Hematopoietic multipotent progenitor cell treated with erythropoietin and hydrocortisone succinate and interleukin-3 and kit ligand, for 8 days (in vitro differentiated cells): ENCODE data around the gene EIF3J.
"Not testable (repeated sequence)": the region's sequence is repeated elsewhere in the genome, so short reads cannot be mapped to it uniquely, and the experiment has no call there.

ENCODE experiments used
- DNase-seq: peaks from one replicate; pipeline ENCODE4 v3.0.0-alpha.2; 2015

The EIF3J gene

GRCh38 chr15:44536962-44537734 is at the start of gene EIF3J:
Gene EIF3J (plus strand): TSS chr15:44537147. CDS start chr15:44537195, 48 bp downstream.
- DNase-seq = peak; percentile 95

- no peak for DNase-seq
Observed at GRCh38 chr15:44489464-44489863, 47.5 kb upstream of the EIF3J start.

- no peak for DNase-seq
Observed at GRCh38 chr15:44490622-44491021, 46.3 kb upstream of the EIF3J start.

GRCh38 chr15:44492040-44492439 is 44.9 kb upstream of the EIF3J start:
- DNase-seq = no peak

- no peak for DNase-seq
Observed at GRCh38 chr15:44492672-44493071, 44.3 kb upstream of the EIF3J start.

GRCh38 chr15:44495562-44495961 is 41.4 kb upstream of the EIF3J start:
- DNase-seq = no peak

GRCh38 chr15:44500555-44500954 is 36.4 kb upstream of the EIF3J start:
- DNase-seq = no peak

- peak; percentile 60 for DNase-seq
Observed at GRCh38 chr15:44501768-44502366, 35.1 kb upstream of the EIF3J start.

GRCh38 chr15:44516436-44516835 is 20.5 kb upstream of the EIF3J start:
- DNase-seq = no peak

- DNase-seq = no peak
Observed at GRCh38 chr15:44519537-44519936, 17.4 kb upstream of the EIF3J start.

GRCh38 chr15:44525018-44525417 is 11.9 kb upstream of the EIF3J start:
- no peak for DNase-seq

- DNase-seq = no peak
Observed at GRCh38 chr15:44527241-44527640, 9.7 kb upstream of the EIF3J start.

- DNase-seq = no peak
Observed at GRCh38 chr15:44529864-44530604, 6.9 kb upstream of the EIF3J start.

- no peak for DNase-seq
Observed at GRCh38 chr15:44530653-44531052, 6.3 kb upstream of the EIF3J start.

- DNase-seq = not testable (repeated sequence)
Observed at GRCh38 chr15:44532275-44532674, 4.7 kb upstream of the EIF3J start.

- peak; percentile 31 for DNase-seq
Observed at GRCh38 chr15:44532689-44533088, 4.3 kb upstream of the EIF3J start.

- DNase-seq = no peak
Observed at GRCh38 chr15:44535092-44535491, 1.9 kb upstream of the EIF3J start.

- peak; percentile 43 for DNase-seq
Observed at GRCh38 chr15:44535523-44536301, 1.2 kb upstream of the EIF3J start.

GRCh38 chr15:44536302-44536961 is 515 bp upstream of the EIF3J start:
- DNase-seq = peak; percentile 85

GRCh38 chr15:44537735-44538240 is 841 bp downstream of the EIF3J start:
- peak; percentile 23 for DNase-seq

GRCh38 chr15:44541282-44541958 is 4.5 kb downstream of the EIF3J start:
- peak; percentile 41 for DNase-seq

- DNase-seq = peak; percentile 65
Observed at GRCh38 chr15:44542596-44542995, 5.6 kb downstream of the EIF3J start.
